ENCODE data around the gene TEX38. TPM values are rescaled to one million over a fixed set of nuclear protein-coding genes. Genes with fewer than 3 reads are reported as not detected.
"Not testable (repeated sequence)": the region's sequence is repeated elsewhere in the genome, so short reads cannot be mapped to it uniquely, and the experiment has no call there.

Gene TEX38
- total RNA-seq (2014; rRNA removed; shearing (Covaris generic)) = not detected in 2 replicates

DNA sequence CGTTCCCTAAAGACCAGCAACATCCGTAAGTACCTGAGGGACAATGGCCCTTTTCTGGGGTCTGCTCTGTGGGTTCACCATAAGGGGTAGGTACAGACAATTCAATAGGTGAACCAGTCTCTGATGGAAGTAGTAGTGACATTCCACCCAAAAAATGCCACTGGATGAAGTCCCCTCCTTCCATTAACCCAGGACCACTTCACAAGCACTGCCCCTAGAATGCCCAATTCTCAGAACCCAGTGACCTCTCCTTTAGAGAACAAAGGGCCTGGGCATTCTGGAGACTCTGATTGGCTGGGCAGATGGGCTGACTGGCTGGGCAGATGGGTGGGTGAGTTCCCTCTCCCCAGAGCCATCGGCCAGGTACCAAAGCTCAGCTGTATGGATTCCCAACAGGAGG is at the start of gene TEX38:
Gene TEX38 (plus strand): TSS at position 301 of the 400 bp plus-strand sequence. CDS start 81 bp downstream, at position 382.
- no peak for DNase-seq (ENCODE audit: low read depth)

DNA sequence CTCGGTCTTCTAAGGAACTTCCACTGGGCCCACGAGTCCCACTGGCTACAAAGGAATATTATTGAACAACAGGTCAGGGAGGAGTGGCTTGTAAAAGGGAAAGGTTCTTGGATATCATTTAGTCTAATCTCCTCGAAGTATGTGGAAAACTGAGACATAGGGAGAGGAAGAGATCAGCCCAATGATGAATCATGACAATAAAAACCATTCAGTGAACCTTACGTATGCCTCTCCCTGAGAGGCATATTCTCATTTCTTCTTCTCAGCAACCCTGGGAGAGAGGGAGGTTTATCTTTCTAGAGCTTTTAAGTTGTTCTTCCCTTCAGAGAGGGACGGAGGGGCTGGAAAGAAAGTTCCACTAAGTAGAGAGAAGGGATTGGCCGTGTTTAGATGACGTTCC is 49.7 kb upstream of the TEX38 start:
- DNase-seq (ENCODE audit: low read depth) = no peak

DNA sequence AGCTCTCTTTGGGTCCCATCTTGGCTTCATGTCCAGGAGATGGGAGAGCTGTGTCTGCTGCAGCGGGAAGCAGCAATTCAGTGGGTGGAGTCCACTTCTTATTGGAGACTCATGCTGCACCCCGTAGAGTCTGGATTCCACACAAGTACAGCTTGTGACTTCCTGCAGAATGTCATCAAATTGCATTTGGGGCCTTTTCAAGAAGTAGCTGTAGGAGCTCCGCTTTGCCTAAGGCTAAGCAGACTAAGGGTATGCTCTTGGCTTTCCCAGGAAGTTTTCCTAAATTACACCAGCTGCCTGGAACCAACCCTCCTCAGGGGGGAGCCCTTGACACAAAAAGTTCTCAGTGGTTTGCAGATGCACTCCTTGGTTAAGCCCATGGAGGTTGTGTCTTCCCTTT is 49.3 kb upstream of the TEX38 start:
- DNase-seq (ENCODE audit: low read depth) = peak; percentile 57

DNA sequence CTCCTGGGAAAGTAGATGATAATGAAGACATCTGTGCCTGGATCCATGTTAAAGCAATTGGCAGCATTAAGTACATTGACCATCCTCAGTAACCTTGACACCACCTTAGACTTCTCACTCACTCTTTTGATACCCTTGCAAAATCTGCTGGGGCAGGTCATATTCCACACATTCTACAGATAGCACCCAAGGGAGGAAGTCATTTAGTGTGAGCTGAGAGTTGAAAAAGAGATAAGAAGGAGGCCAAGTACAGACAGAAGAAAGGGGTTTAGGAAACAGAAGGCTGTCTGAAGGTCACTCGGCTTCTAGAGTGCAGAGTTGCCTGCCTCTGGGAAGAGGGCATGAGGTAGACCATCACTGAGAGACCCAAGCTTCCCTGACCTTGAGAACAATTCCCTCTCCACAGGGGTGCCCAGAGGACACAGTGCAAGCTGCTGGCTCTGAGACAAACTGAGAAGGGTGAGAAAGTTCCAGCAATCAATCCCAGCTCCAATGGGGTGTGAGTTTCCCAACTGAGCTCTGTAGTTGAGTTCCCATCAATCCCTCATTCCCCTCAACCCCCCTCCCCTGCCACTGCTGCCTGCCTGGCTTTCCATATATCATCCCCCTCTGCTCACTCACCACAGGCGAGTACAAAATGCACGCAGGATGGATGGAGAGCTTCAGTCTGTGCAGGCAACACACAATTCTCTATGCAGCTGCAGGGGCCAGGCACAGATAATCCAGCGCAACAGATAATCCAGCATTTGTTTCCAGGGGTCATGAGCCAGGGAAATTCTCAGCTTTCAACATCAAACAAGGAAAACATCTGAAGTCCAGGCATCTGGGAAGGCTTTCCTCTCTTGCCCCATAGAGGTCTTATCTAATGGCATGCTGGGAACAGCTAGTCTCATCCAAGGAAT is 47.7 kb upstream of the TEX38 start:
- DNase-seq (ENCODE audit: low read depth) = no peak

DNA sequence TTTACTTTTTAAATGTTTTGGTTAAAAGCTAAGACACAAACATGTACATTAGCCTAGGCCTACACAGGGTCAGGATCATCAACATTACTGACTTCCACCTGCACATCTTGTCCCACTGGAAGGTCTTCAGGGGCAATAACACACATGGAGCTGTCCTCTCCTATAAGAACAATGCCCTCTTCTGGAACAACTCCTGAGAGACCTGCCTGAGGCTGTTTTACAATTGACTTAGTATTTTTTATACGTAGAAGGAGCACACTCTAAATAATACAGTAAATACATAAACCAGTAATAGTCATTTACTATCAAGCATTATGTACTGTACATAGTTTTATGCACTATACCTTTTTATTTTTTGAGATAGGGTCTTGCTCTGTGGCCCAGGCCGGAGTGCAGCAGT is 40.9 kb upstream of the TEX38 start:
- no peak for DNase-seq (ENCODE audit: low read depth)

DNA sequence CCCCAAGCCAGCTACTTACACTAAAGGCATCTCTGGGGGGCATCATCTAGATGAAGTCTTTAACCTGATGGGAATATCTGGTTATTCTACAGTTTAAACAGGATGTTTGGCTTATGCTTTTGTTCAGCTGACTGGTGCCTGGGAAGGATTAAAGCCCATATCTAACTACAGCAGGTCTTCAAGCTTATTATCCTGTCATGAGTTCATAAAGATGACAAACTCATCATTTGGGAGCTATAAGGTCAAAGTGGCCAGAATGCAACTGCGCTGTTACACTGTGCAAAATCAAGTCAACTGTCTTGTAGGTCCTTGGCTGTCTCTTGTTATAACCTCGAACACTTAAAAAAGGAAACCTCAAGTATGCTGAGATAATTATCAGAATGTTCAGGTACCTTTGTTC is 36.4 kb upstream of the TEX38 start:
- no peak for DNase-seq (ENCODE audit: low read depth)

DNA sequence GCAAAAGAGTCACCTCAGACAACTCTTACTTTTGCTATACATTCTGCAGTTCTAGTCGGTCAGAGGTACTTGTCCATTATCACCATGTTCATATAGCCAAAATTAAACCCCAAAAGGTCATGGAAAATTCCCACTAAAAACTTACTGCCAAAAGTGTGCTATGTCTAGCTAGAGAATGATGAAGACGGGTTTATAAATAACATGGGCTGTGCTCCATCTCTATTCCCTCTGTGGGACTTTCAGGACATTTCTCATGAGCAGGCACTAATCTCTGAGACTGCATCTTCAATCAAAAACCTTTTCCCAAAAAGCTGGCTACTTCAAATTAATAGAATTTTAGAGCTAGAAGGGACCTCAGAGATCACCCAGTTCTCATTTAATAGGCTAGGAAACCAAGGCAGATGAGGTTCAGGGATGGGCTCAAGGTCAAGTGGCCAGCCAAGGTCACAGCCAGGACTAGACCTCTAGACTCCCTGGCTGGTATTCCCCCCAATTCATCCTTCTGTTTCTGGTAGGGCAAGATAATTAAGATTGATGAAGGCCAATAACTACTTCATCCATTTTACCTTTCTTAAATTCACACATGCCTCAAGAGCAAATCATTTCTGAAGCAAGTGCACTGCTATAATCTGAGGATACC is 34.1 kb upstream of the TEX38 start:
- DNase-seq (ENCODE audit: low read depth) = no peak

DNA sequence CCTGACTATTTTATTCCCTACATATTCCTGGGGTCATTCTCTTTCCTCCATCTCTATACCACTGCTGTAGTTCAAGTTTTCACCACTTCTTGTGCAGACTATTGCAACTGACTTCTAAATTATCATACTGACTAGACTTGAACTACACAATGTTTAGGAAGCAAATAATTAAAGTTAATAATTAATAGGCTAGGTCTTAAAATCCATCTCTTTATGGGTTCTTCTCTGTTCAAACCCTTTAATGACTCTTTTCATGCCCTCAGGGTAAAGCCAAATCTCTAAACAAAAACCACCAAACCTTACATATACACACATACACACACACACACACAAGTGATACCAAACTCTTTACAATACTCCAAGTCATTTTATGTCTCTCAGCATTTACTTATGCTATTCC is 32.7 kb upstream of the TEX38 start:
- no peak for DNase-seq (ENCODE audit: low read depth)

DNA sequence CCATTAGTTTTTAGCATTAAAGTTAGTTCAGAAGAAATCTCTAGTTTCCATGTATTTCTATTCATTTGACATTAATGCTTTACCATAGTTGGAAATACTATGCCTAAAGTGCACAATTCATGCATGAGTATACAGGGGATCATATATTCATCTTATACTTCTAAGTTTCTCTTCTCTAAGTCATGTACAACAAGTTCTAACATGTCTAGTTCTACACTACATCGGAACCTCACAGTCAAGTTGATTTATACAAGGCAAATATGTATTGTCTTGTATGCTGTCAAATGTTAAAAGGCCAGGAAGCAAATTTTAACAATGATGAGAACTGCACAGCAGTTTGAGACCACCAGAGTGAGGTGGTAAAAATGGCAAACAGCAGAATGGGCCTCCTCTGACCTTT is 32.1 kb upstream of the TEX38 start:
- DNase-seq (ENCODE audit: low read depth) = no peak

DNA sequence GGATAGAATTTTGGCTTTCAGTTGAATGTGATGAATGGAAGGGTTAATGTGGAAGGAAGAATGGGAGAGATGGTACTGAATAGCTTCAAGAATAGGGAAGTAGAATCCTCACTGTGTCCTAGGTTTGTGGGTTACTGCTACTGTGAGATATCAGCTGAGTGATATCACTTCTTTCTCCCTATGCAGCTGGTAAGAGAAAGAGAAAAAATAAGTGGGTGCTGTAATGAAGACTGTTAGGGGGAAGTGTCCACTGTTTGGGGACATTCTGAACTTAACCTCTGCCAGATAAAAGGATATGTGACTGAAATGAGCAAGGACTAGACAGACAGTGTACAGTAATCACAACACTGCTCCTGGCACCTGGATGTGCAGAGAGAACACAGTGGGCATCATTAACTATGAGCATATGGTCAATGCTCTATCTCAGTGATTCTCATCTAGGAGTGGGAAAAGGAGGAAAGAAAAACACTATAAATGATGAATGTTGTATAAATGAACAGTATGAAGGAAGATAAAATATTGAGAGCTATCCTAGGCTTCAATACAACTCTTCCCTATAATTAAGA is 29.5 kb upstream of the TEX38 start:
- DNase-seq (ENCODE audit: low read depth) = no peak

DNA sequence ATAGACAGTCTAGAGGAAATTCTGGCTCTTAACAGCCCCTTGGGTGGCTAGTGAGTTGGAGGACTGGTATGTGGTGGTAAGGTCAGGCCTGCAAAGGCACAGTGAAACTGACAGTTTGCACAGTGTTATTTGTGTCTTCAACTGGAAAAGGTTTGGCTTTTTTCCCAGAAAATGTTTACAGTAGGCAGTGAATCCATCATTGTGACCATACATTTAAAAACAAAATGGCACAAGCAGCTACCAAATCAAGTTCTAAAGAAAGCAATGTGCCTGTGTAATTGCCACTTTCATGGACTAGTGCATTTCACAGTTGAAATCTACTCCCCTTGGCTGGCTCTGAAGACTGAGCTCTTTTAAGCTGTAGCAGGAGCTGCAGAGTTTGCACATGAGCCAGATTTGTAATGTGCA is 28.3 kb upstream of the TEX38 start:
- peak; percentile 92 for DNase-seq (ENCODE audit: low read depth)

DNA sequence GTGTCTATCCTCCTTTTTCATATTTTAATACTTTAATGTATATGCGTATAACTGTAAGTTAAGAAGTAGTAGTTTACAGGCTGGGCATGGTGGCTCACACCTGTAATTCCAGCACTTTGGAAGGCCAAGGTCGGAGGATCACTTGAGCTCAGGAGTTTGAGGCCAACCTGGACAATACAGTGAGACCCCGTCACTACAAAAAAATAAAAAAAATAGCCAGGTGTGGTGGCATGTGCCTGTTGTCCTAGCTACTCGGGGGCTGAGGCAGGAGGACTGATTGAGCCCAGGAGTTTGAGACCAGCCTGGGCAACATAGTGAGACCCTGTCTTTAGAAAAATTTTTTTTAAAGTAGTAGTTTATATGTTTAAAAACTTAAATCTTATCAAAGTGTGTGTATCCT is 25.8 kb upstream of the TEX38 start:
- DNase-seq (ENCODE audit: low read depth) = no peak

DNA sequence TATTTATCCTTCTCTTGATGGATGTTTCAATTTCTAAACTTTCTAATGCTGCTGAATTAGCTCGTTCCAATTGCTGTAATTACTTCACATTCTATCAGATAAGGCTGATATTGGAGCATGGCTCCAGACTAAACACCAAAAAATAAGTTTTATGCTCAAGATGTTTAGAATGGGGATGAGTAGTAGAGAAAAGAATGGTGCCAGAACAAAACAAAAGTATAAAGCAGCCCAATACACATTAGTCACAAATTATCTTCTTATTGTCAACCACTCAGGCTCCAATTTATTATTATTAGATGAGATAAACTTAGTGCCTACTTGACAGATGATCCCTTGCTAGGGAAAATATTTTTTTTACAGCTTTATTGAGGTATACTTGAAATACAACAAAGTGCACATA is 25.3 kb upstream of the TEX38 start:
- DNase-seq (ENCODE audit: low read depth) = no peak

DNA sequence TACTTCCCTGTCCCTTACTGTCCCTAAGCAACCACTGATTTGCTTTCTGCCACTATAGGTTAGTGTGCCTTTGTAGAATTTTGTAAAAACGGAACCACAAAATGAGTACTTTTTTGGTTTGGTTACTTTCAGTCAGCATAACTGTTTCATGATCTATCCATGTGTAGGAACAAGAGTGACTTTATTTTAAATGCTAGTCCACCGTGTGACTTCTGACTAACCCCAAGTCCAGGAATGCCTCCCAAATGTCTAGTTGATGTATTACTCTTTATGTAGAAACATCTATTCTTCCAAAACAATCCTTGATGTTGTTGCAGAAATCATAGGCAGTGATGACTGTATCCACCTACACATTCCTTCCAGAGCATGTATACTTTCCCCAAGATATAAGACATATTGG is 24.8 kb upstream of the TEX38 start:
- no peak for DNase-seq (ENCODE audit: low read depth)

DNA sequence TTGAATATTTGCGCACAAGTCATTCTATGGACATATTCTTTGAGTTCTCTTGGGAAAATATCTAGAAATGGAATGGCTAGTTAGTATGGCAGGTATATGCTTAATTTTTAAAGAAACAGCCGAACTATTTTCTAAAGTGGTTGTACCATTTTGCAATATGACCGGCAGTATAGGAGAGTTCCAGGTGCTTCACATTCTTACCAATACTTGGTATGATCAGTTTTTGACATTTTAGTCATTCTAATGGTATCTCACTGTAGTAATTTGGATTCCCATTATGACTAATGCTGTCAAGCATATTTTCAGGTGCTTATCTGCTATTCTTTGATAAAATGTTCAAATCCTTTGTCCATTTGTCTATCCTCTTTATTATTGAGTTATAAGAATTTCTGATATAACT is 24.0 kb upstream of the TEX38 start:
- no peak for DNase-seq (ENCODE audit: low read depth)

DNA sequence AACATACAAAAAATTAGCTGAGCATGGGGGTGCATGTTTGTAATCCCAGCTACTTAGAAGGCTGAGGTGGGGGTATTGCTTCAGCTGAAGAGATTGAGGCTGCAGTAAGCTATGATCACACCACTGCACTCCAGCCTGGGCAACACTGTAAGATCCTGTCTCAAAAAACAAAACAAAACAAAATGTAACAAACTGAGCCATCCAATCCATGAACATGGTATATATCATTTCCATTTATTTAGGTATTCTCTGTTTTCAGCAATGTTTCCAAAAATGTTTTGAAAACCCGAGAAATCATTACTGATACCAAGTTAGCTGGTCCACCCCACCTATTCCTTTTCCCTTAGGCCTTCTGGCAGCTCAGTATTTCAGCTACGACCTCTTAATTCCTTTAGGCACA is 21.9 kb upstream of the TEX38 start:
- DNase-seq (ENCODE audit: low read depth) = no peak

DNA sequence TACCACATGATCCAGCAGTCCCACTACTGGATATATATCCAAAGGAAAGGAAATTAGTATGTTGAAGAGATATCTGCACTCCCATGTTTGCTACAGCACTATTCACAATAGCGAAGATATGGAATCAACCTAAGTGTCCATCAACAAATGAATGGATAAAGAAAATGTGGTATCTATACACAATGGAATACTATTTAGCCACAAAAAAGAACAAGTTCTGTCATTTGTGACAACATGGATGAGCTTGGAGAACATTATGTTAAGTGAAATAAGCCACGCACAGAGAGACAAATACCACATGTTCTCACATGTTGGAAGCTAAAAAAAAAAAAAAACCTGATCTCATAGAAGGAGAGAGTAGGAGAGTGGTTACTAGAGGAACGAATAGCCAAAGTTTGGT is 21.2 kb upstream of the TEX38 start:
- DNase-seq (ENCODE audit: low read depth) = no peak

DNA sequence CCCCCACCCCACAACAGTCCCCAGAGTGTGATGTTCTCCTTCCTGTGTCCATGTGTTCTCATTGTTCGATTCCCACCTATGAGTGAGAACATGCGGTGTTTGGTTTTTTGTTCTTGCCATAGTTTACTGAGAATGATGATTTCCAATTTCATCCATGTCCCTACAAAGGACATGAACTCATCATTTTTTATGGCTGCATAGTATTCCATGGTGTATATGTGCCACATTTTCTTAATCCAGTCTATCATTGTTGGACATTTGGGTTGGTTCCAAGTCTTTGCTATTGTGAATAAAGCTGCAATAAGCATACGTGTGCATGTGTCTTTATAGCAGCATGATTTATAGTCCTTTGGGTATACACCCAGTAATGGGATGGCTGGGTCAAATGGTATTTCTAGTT is 20.5 kb upstream of the TEX38 start:
- not testable (repeated sequence) for DNase-seq (ENCODE audit: low read depth)

DNA sequence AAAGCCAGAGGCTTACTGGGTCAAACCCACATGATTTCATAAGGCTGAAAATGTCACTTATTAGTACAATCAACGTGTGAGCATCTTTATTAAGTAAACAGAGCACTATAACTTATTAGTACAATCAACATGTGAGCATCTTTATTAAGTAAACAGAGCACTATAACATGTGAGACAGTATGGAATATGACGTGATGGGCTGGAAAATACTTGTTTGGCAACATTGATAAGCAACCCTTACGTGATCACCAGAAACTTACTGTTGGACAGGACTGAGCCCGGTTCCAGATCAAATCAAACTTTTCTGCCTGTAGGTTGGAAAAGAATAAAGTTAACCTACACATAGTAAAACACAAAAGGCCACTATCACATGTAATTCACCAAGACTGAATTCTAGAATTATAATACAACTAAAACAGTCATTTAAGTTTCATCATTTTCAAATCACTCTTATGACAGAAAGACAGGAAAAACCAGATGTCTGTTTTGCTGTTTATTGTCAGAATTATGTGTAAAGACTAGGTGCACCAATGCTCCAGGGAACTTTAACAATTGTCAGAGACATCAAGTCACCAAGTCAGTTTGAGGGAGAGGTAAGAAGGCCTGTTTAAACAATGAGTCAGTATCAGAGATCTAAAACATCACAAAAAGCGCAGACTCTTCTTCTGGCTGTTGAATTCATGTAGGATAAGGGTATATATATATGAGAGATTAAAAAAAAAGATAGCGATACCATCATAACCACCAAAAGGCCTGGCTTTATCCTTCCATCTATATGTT is 19.1 kb upstream of the TEX38 start:
- DNase-seq (ENCODE audit: low read depth) = no peak

DNA sequence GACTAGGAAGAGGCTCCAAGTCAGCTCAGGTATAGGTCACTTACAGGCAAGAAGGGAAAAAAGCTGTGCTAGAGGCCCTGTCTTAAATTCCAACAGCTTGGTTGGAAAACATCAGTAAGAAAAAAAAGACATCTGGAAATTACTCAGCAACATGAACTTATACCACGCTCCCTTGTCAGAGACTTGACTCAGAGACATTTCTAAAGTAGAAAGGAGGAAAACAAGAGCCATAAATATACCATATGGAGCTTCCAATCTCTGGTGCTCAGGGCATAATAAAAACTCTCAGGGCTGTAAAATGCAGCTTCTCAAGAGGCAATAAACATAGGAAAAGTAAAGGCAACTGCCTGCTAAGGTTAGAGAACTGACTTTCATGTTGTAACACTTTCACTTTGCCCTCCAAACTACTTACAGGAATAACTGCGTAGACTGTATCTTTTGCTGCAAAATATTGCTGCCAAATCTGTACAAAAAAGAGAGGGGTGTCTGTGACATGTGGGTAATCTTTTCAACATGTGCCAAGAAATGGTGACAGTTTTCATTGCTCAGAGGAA is 18.2 kb upstream of the TEX38 start:
- no peak for DNase-seq (ENCODE audit: low read depth)

DNA sequence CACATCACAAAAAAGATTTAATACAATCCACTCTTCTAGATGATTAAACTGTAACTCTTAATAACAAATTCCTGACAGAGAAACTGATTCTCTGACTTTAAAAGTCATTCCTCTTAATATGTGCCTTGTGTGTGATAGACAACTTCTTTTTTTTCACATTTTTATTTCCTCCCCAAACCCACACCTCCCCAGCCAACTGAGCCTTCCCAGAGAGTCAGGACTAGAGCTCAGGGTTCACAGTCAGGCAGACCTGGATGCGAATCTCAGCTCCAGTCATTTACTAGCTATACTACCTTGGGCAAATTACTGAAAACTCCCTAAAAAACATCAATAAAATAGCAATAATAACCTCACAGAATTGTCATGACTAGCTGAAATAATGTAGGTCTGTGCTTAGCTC is 17.6 kb upstream of the TEX38 start:
- no peak for DNase-seq (ENCODE audit: low read depth)

DNA sequence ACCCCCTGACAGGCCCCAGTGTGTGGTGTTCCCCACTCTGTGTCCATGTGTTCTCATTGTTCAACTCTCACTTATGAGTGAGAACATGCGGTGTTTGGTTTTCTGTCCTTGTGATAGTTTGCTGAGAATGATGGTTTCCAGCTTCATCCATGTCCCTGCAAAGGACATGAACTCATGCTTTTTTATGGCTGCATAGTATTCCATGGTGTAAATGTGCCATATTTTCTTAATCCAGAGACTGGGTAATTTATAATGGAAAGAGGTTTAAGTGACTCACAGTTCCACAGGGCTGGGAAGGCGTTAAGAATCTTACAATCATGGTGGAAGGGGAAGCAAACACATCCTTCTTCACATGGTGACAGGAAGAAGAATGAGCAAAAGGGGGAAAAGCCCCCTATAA is 17.0 kb upstream of the TEX38 start:
- DNase-seq (ENCODE audit: low read depth) = not testable (repeated sequence)
